Upper lobe of left lung (tissue), 6 donors: Measurements from ENCODE around the gene MAGOHB. TPM values are rescaled to one million over a fixed set of nuclear protein-coding genes. Genes with fewer than 3 reads are reported as not detected.
"Not testable (repeated sequence)": the region's sequence is repeated elsewhere in the genome, so short reads cannot be mapped to it uniquely, and the experiment has no call there.

Experiments used
- ATAC-seq, 2 donors: fragments of 200-7000 bp; cut with Tn5 transposase; one replicate each; pipeline ENCODE4 v1.9.1; 2022; ENCODE audit warnings: mild to moderate bottlenecking in 2 of 2, moderate library complexity in 2 of 2; ENCODE audit not compliant: low FRiP score in 2 of 2
- DNase-seq, 2 donors: peaks; one replicate each; pipeline ENCODE4 v3.0.0-alpha.2; 2019 to 2020
- H3K27ac ChIP-seq, 4 donors: fragments of 200-600 bp; sonication (generic); one replicate each; pipeline ENCODE4 v1.5.1; 2016 to 2019
- H3K27me3 ChIP-seq, 4 donors: fragments of 200-600 bp; sonication (generic); one replicate each; pipeline ENCODE4 v1.5.1; 2017 to 2019
- H3K36me3 ChIP-seq, 4 donors: fragments of 200-600 bp; sonication (generic); one replicate each; pipeline ENCODE4 v1.5.1; 2016 to 2019
- H3K4me1 ChIP-seq, 4 donors: fragments of 200-600 bp; sonication (generic); one replicate each; pipeline ENCODE4 v1.5.1; 2018 to 2019
- H3K4me3 ChIP-seq, 4 donors: fragments of 200-600 bp; sonication (generic); one replicate each; pipeline ENCODE4 v1.5.1; 2017 to 2019; ENCODE audit warnings: mild to moderate bottlenecking in 2 of 4, moderate library complexity in 1 of 4
- H3K9me3 ChIP-seq, 4 donors: fragments of 200-600 bp; sonication (generic); one replicate each; pipeline ENCODE4 v1.5.1; 2018 to 2019
- EP300 ChIP-seq, 4 donors: sonication (generic); formaldehyde crosslinking; IDR thresholded peaks; one replicate each; pipeline ENCODE4 v1.5.1; 2017; ENCODE audit warnings: antibody characterized with exemption in 4 of 4, control low read depth in 2 of 4
- POLR2A ChIP-seq, 4 donors: fragments of 450-650 bp; IDR thresholded peaks; one replicate each; pipeline ENCODE4 v1.5.1; 2016 to 2017; ENCODE audit warnings: antibody characterized with exemption in 4 of 4, mild to moderate bottlenecking in 2 of 4
- POLR2AphosphoS5 ChIP-seq, 2 donors: sonication (generic); formaldehyde crosslinking; IDR thresholded peaks; one replicate each; pipeline ENCODE4 v1.5.1; 2017; ENCODE audit warnings: antibody characterized with exemption in 2 of 2
- WGBS, 2 donors: methylation state at CpG; one replicate each; pipeline ENCODE4 v1.1.5; 2017 to 2018; 5-methylcytosine and 5-hydroxymethylcytosine counted together
- total RNA-seq, 6 donors: library from RNA; depleted of rRNA in 4 of 6; stranded (reverse); fragments of >200 nt in 4 of 6; gene quantifications; one replicate each; pipeline versions ENCODE4 v1.1.0 to v1.2.1, GENCODE V29; 2016 to 2021
- TF ChIP-seq, protein P1 (sequence below), 6 experiments: fragments of 450-650 bp in 4 of 6; fragments of 200-600 bp in 2 of 6; sonication (generic) in 2 of 6; IDR thresholded peaks; one replicate each; pipeline ENCODE4 v1.5.1; 2016 to 2019; ENCODE audit warnings: antibody characterized with exemption in 6 of 6
- donor health status: DM: no; HTN: no; CAD: no; lungs with moderate emphysema.
- donor health status: DM: no; HTN: yes; CAD: no; lungs with severe emphysema.

MAGOHB gene
- total RNA-seq = 10 to 100 TPM in 5 of 6 donors, 1 to 10 TPM in 1; 7.8 to 21.0 (median 13.7) TPM

DNA sequence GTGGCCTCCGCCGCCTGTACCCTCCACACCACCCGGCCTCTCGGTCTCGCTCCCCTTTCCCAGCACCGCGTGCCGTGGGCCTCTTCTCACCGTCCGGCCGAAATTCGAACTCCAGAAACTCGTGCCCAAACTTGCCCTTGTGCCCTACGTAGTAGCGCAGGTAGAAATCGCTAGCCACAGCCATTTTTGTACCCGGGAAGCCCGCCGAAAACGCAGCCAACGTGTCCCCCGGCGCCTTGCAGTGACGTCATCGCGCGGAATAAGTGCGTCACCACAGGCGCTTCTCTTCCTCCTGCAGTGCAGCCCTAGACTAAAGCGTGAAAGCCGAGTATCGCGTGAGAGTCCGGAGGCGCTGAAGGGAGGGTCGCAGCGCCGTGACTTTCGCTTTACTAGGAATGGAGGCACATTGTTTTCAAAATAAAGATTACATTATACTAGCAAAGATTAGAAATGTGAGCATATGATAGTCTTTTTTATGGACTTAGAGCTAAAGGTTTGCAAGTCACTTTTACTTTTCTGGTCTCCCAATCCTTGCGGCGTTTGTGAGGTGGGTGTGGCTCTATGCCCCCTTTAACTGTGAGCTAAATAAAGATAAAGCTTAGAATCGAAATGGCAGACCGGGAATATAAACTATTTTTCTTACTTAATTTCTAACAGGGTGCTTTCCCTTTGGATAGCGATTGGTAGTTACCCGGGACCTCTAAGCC, at the start of gene MAGOHB:
Gene MAGOHB, minus strand, starts transcription at position 261 of the 707 bp plus-strand sequence. Its CDS starts 77 bp downstream, at position 184.
- no peaks in the 10 kb centered on the region for H3K9me3 ChIP-seq
- H3K27me3 ChIP-seq = no peaks in the 10 kb centered on the region
- peaks cover 12 to 21% (median 14%) of the 10 kb centered on the region in 4 donors for H3K4me1 ChIP-seq
- H3K4me3 ChIP-seq = peak within 1 kb of the TSS; percentile 69 to 94 (median 82)
- H3K36me3 ChIP-seq = peaks cover 0 to 18% (median 7%) of the 10 kb centered on the region in 4 donors
- TF ChIP-seq, protein P1, sequence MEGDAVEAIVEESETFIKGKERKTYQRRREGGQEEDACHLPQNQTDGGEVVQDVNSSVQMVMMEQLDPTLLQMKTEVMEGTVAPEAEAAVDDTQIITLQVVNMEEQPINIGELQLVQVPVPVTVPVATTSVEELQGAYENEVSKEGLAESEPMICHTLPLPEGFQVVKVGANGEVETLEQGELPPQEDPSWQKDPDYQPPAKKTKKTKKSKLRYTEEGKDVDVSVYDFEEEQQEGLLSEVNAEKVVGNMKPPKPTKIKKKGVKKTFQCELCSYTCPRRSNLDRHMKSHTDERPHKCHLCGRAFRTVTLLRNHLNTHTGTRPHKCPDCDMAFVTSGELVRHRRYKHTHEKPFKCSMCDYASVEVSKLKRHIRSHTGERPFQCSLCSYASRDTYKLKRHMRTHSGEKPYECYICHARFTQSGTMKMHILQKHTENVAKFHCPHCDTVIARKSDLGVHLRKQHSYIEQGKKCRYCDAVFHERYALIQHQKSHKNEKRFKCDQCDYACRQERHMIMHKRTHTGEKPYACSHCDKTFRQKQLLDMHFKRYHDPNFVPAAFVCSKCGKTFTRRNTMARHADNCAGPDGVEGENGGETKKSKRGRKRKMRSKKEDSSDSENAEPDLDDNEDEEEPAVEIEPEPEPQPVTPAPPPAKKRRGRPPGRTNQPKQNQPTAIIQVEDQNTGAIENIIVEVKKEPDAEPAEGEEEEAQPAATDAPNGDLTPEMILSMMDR (IDR thresholded peaks at IDR 0.05) = peak in 3 of 6 experiments; percentile 20 to 38 (median 22)
- TF ChIP-seq EP300 (IDR thresholded peaks at IDR 0.05) = peak in 1 of 4 donors; percentile 76
- peak in 3 of 4 donors; percentile 67 to 80 (median 76) for TF ChIP-seq POLR2A (IDR thresholded peaks at IDR 0.05)
- TF ChIP-seq POLR2AphosphoS5 (IDR thresholded peaks at IDR 0.05) = peak; percentile 97 to 98
- ATAC-seq = peak; percentile 98 to 99
- peak within 1 kb of the TSS; percentile 85 to 94 (median 91) for H3K27ac ChIP-seq
- 0% methylated on average over 45 of the region's 45 CpGs for WGBS, 2 donors
- DNase-seq = peak; percentile 94 to 99

DNA sequence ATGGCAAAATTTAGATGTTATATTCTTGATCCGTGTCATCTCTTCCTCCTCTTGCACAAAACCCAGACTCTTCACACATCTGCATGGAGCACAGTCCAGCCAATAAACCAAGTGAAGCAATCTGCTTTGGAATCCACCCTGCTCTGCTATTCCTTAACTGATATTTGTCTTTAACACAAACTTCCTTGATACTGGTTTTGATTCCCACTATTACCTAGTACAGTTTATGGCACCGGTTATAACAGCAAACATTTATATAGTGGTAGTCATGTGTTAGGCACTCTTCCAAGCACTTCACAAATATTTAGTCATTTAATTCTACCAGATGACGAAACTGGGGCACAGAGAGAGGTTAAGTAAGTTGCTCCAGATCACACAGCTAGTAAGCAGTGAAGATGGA, 47.9 kb upstream of the MAGOHB start:
- no peak overlapping the region for H3K27ac ChIP-seq
- no peaks in the 10 kb centered on the region for H3K27me3 ChIP-seq
- ATAC-seq (no peak), DNase-seq (no peak)
- H3K4me3 ChIP-seq = no peak overlapping the region
- no peaks in the 10 kb centered on the region for H3K36me3 ChIP-seq
- WGBS, 2 donors = 65 to 67% methylated on average over 3 of the region's 3 CpGs
- no peaks in the 10 kb centered on the region for H3K4me1 ChIP-seq
- H3K9me3 ChIP-seq = peaks cover 0 to 3% (median 0%) of the 10 kb centered on the region in 4 donors
- TF ChIP-seq POLR2AphosphoS5 (IDR thresholded peaks at IDR 0.05) (no peak), EP300 (IDR thresholded peaks at IDR 0.05) (no peak)

DNA sequence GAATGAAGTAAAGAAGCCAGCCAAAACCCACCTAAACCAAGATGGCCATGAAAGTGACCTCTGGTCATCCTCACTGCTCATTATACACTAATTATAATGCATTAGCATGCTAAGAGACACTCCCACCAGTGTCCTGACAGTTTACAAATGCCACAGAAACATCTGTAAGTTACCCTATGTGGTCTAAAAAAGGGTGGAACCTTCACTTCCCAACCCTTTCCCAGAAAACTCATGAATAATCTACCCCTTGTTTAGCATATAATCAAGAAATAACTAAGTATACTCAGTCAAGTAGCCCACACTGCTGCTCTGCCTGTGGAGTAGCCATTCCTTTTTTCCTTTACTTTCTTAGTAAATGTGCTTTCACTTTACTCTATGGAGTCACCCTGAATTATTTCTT, 40.6 kb upstream of the MAGOHB start:
- no peak for TF ChIP-seq EP300 (IDR thresholded peaks at IDR 0.05)
- TF ChIP-seq POLR2AphosphoS5 (IDR thresholded peaks at IDR 0.05) = no peak
- no peak for TF ChIP-seq POLR2A (IDR thresholded peaks at IDR 0.05)
- TF ChIP-seq, protein P1 (IDR thresholded peaks at IDR 0.05) = no peak
- Histone ChIP-seq H3K27me3 (no peaks in the 10 kb centered on the region), H3K9me3 (peaks cover 0 to 3% (median 0%) of the 10 kb centered on the region in 4 donors), H3K27ac (no peak overlapping the region), H3K36me3 (no peaks in the 10 kb centered on the region), H3K4me1 (no peaks in the 10 kb centered on the region), H3K4me3 (no peak overlapping the region)
- no peak for ATAC-seq
- no peak for DNase-seq

DNA sequence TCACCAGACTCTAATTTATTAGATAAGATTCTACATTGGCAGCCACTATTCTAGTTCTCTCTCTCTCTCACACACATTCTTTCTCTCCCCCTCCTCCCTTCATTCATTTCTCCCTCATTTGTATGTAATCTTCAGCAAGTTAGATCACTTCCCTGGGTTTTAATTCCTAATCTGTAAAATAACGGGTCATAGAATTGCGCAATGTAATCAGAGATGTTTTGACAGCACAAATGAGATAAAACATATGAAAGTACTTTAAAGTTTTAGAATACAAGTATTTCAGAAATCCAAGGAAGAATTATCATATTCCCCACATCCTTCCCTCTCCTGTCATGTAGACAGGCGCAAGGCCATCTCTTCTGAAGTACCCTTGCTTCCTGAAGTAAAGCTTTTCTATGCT, 38.8 kb upstream of the MAGOHB start:
- ATAC-seq = no peak

DNA sequence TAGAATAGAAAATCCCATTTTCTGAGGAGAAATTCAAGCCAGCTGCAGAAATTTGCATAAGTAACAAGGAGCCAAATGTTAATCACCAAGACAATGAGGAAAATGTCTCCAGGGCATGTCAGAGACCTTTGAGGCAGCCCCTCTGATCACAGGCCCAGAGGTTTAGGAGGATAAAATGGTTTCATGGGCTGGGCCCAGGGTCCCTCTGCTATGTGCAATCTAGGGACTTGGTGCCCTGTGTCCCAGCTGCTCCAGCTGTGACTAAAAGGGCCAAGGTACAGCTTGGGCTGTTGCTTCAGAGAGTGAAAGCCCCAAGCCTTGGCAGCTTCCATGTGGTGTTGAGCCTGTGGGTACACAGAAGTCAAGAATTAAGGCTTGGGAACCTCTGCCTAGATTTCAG, 33.2 kb upstream of the MAGOHB start:
- H3K27me3 ChIP-seq, ATAC-seq, H3K4me1 ChIP-seq, H3K4me3 ChIP-seq, H3K27ac ChIP-seq, H3K36me3 ChIP-seq, DNase-seq: not testable (repeated sequence)
- H3K9me3 ChIP-seq = peaks cover 4 to 20% (median 17%) of the 10 kb centered on the region in 4 donors

More for the DNA sequence above, 38.8 kb upstream of the MAGOHB start:
- WGBS, 2 donors = 50 to 66% methylated on average over 3 of the region's 3 CpGs
- H3K4me1 ChIP-seq = no peaks in the 10 kb centered on the region
- no peak for DNase-seq
- H3K27me3 ChIP-seq = no peaks in the 10 kb centered on the region
- TF ChIP-seq EP300 (IDR thresholded peaks at IDR 0.05) (no peak), POLR2AphosphoS5 (IDR thresholded peaks at IDR 0.05) (no peak)
- TF ChIP-seq, protein P1 (IDR thresholded peaks at IDR 0.05) = no peak
- no peak overlapping the region for H3K4me3 ChIP-seq
- H3K27ac ChIP-seq = no peak overlapping the region
- H3K36me3 ChIP-seq = no peaks in the 10 kb centered on the region
- peaks cover 0 to 3% (median 1%) of the 10 kb centered on the region in 4 donors for H3K9me3 ChIP-seq

DNA sequence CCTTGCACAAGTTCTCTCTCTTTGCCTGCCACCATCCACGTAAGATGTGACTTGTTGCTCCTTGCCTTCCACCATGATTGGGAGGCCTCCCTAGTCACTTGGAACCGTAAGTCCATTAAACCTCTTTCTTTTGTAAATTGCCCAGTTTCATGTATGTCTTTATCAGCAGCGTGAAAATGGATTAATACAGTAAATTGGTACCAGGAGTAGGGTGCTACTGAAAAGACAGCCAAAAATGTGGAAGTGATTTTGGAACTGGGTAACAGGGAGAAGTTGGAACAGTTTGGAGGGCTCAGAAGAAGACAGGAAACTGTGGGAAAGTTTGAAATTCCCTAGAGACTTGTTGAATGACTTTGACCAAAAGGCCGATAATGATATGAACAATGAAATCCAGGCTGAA, 32.5 kb upstream of the MAGOHB start:
- H3K36me3 ChIP-seq = no peaks in the 10 kb centered on the region
- ATAC-seq (no peak), DNase-seq (no peak)
- WGBS, 2 donors = 42 to 52% methylated on average over 4 of the region's 4 CpGs
- H3K27me3 ChIP-seq = no peaks in the 10 kb centered on the region
- H3K9me3 ChIP-seq = peaks cover 4 to 20% (median 17%) of the 10 kb centered on the region in 4 donors
- no peak overlapping the region for H3K4me3 ChIP-seq
- TF ChIP-seq POLR2A (IDR thresholded peaks at IDR 0.05) (no peak), POLR2AphosphoS5 (IDR thresholded peaks at IDR 0.05) (no peak), EP300 (IDR thresholded peaks at IDR 0.05) (no peak)
- TF ChIP-seq, protein P1 (IDR thresholded peaks at IDR 0.05) = no peak
- H3K27ac ChIP-seq = no peak overlapping the region
- H3K4me1 ChIP-seq = no peaks in the 10 kb centered on the region
